H1 (cell line): ENCODE data around the gene AK8. TPM values are rescaled to one million over a fixed set of nuclear protein-coding genes. Genes with fewer than 3 reads are reported as not detected.

Experiments
- CTCF ChIA-PET: fragments of 300-600 bp; sonication (Branson Sonifier 250); formaldehyde crosslinking; loops from one replicate; lab custom pipeline; 2021; ENCODE audit not compliant: partially characterized antibody; lab: Charles Lee
- POLR2A ChIA-PET: fragments of 300-600 bp; sonication (Branson Sonifier 250); formaldehyde crosslinking; loops from one replicate; lab custom pipeline; 2021; ENCODE audit warnings: inconsistent platforms; ENCODE audit not compliant: partially characterized antibody; lab: Charles Lee
- DNase-seq, 2 experiments: peaks; one replicate each; pipeline versions ENCODE4 v3.0.0 to v3.0.0-alpha.2; 2010 to 2022; ENCODE audit warnings: low spot score in 2 of 2, low read depth in 1 of 2, mixed read lengths in 1 of 2
- FAIRE-seq: peaks from 2 replicates; lab custom pipeline; 2011; peaks lifted over from hg19 to GRCh38; lab: Jason Lieb, UNC
- H2AFZ ChIP-seq: 2 replicates; pipeline ENCODE4 v1.8.1; 2012; ENCODE audit warnings: low read length, inconsistent platforms
- H2AK5ac ChIP-seq: 2 replicates; pipeline ENCODE4 v1.6.1; 2013; ENCODE audit warnings: low read depth, low read length
- H2BK120ac ChIP-seq: replicated peaks from 2 replicates; pipeline ENCODE3; 2013; ENCODE audit warnings: low read depth, low read length, inconsistent platforms
- H2BK12ac ChIP-seq: 2 replicates; pipeline ENCODE4 v1.6.1; 2013; ENCODE audit warnings: low read depth, low read length
- H2BK15ac ChIP-seq: 2 replicates; pipeline ENCODE4 v1.6.1; 2013; ENCODE audit warnings: low read length
- H2BK20ac ChIP-seq: 2 replicates; pipeline ENCODE4 v1.6.1; 2013; ENCODE audit warnings: low read length
- H2BK5ac ChIP-seq: 2 replicates; pipeline ENCODE4 v1.6.1; 2013; ENCODE audit warnings: low read depth, low read length
- H3K14ac ChIP-seq: 2 replicates; pipeline ENCODE4 v1.6.1; 2013; ENCODE audit warnings: inconsistent platforms; ENCODE audit not compliant: insufficient read length
- H3K18ac ChIP-seq: 2 replicates; pipeline ENCODE4 v1.6.1; 2013; ENCODE audit warnings: low read length; ENCODE audit errors: extremely low read depth
- H3K23ac ChIP-seq: 2 replicates; pipeline ENCODE4 v1.6.1; 2013; ENCODE audit warnings: inconsistent platforms; ENCODE audit not compliant: insufficient read length
- H3K23me2 ChIP-seq: 2 replicates; pipeline ENCODE4 v1.6.1; 2013; ENCODE audit warnings: low read depth, low read length
- H3K27ac ChIP-seq: 2 replicates; pipeline ENCODE4 v1.6.1; 2011; ENCODE audit warnings: low read depth, low read length, inconsistent platforms
- H3K27me3 ChIP-seq, 4 experiments: replicated peaks in 1 of 4; 1 replicate in 1 of 4; 2 replicates in 3 of 4; pipeline versions ENCODE4 v1.6.1 to v1.8.1; 2011 to 2013; ENCODE audit warnings: low read length in 3 of 4, mild to moderate bottlenecking in 3 of 4, inconsistent platforms in 2 of 4, mixed read lengths in 2 of 4, moderate library complexity in 1 of 4; ENCODE audit not compliant: control insufficient read depth in 3 of 4, insufficient read depth in 3 of 4; ENCODE audit errors: extremely low read depth in 1 of 4
- H3K36me3 ChIP-seq, 4 experiments: 2 replicates each; pipeline versions ENCODE4 v1.6.1 to v1.8.1; 2011 to 2013; ENCODE audit warnings: mild to moderate bottlenecking in 4 of 4, low read length in 3 of 4, moderate library complexity in 2 of 4, control low read depth in 1 of 4, inconsistent platforms in 1 of 4; ENCODE audit not compliant: insufficient read depth in 4 of 4, control insufficient read depth in 2 of 4
- H3K4ac ChIP-seq: replicated peaks from 2 replicates; pipeline ENCODE3; 2013; ENCODE audit warnings: low read length, low read depth, mixed read lengths, inconsistent platforms; ENCODE audit not compliant: insufficient read length
- H3K4me1 ChIP-seq, 4 experiments: replicated peaks in 1 of 4; 1 replicate in 1 of 4; 2 replicates in 3 of 4; pipeline versions ENCODE4 v1.6.1 to v1.8.1; 2011 to 2013; ENCODE audit warnings: low read length in 3 of 4, inconsistent platforms in 2 of 4, mixed read lengths in 1 of 4; ENCODE audit not compliant: insufficient read depth in 4 of 4, control insufficient read depth in 3 of 4
- H3K4me2 ChIP-seq, 2 experiments: 2 replicates each; pipeline versions ENCODE4 v1.6.1 to v1.8.1; 2011 to 2013; ENCODE audit warnings: low read depth in 2 of 2, low read length in 2 of 2, control low read depth in 1 of 2, inconsistent platforms in 1 of 2, mild to moderate bottlenecking in 1 of 2; ENCODE audit not compliant: insufficient read depth in 1 of 2
- H3K4me3 ChIP-seq, 4 experiments: fragments of 200-600, 300-600 bp in 1 of 4; sonication (generic), shearing (Covaris generic), sonication (Bioruptor Twin) in 1 of 4; 2 replicates each; pipeline versions ENCODE4 v1.5.1 to v1.8.1; 2011 to 2016; ENCODE audit warnings: low read length in 4 of 4, low read depth in 3 of 4, control low read depth in 2 of 4, inconsistent platforms in 2 of 4, mild to moderate bottlenecking in 2 of 4, mixed read lengths in 1 of 4, moderate library complexity in 1 of 4; ENCODE audit not compliant: insufficient read depth in 2 of 4; ENCODE audit errors: extremely low read depth in 1 of 4
- H3K56ac ChIP-seq: replicated peaks from 2 replicates; pipeline ENCODE3; 2013; ENCODE audit warnings: low read depth, mild to moderate bottlenecking, mixed read lengths, low read length, inconsistent platforms; ENCODE audit not compliant: insufficient read length
- H3K79me1 ChIP-seq: 2 replicates; pipeline ENCODE4 v1.6.1; 2013; ENCODE audit warnings: low read depth, low read length, control low read depth
- H3K79me2 ChIP-seq, 2 experiments: 2 replicates each; pipeline versions ENCODE4 v1.6.1 to v1.8.1; 2012 to 2013; ENCODE audit warnings: low read length in 2 of 2, mild to moderate bottlenecking in 2 of 2, inconsistent platforms in 1 of 2; ENCODE audit not compliant: insufficient read depth in 2 of 2, control insufficient read depth in 1 of 2
- H3K9ac ChIP-seq, 4 experiments: replicated peaks in 1 of 4; 1 replicate in 1 of 4; 2 replicates in 3 of 4; pipeline versions ENCODE4 v1.6.1 to v1.8.1; 2011 to 2013; ENCODE audit warnings: low read depth in 3 of 4, low read length in 3 of 4, control low read depth in 2 of 4, mild to moderate bottlenecking in 2 of 4, moderate library complexity in 2 of 4, inconsistent platforms in 1 of 4; ENCODE audit errors: extremely low read depth in 1 of 4
- H3K9me3 ChIP-seq, 2 experiments: 2 replicates each; pipeline versions ENCODE4 v1.6.1 to v1.8.1; 2012 to 2013; ENCODE audit warnings: mild to moderate bottlenecking in 2 of 2, moderate library complexity in 2 of 2, control low read depth in 1 of 2, inconsistent platforms in 1 of 2, low read depth in 1 of 2, low read length in 1 of 2, mixed read lengths in 1 of 2; ENCODE audit not compliant: insufficient read depth in 2 of 2
- H4K20me1 ChIP-seq, 2 experiments: replicated peaks in 1 of 2; 2 replicates each; pipeline versions ENCODE3 to v1.8.1; 2011 to 2013; ENCODE audit warnings: inconsistent platforms in 2 of 2, low read length in 2 of 2, mild to moderate bottlenecking in 1 of 2; ENCODE audit not compliant: insufficient read depth in 2 of 2, control insufficient read depth in 1 of 2
- H4K5ac ChIP-seq: 2 replicates; pipeline ENCODE4 v1.6.1; 2013; ENCODE audit warnings: low read length, low read depth, mixed read lengths, inconsistent platforms; ENCODE audit not compliant: insufficient read length
- H4K8ac ChIP-seq: 2 replicates; pipeline ENCODE4 v1.8.0; 2013; ENCODE audit warnings: mild to moderate bottlenecking, moderate library complexity, low read length, inconsistent platforms; ENCODE audit not compliant: insufficient read depth; ENCODE audit errors: extremely low read depth
- H4K91ac ChIP-seq: replicated peaks from 2 replicates; pipeline ENCODE3; 2013; ENCODE audit warnings: low read length, mixed read lengths, inconsistent platforms; ENCODE audit not compliant: insufficient read length
- CTBP2 ChIP-seq: IDR thresholded peaks from 2 replicates; pipeline ENCODE4 v1.7.0; 2011; ENCODE audit warnings: borderline replicate concordance, mild to moderate bottlenecking, moderate library complexity, mixed read lengths, low read length; ENCODE audit not compliant: insufficient read depth, insufficient read length
- HDAC2 ChIP-seq, 2 experiments: fragments of 300-600 bp in 1 of 2; sonication (generic) in 1 of 2; IDR thresholded peaks; 2 replicates each; pipeline ENCODE4 v1.6.1; 2011 to 2012; ENCODE audit warnings: low read depth in 2 of 2, low read length in 2 of 2, mild to moderate bottlenecking in 2 of 2, moderate library complexity in 2 of 2, borderline replicate concordance in 1 of 2, inconsistent platforms in 1 of 2
- PHF8 ChIP-seq: fragments of 200-600 bp; sonication (generic); conservative IDR thresholded peaks from 2 replicates; pipeline ENCODE4 v1.7.1; 2012; ENCODE audit warnings: low read depth, mild to moderate bottlenecking, inconsistent platforms, low read length, moderate library complexity
- TEAD4 ChIP-seq: IDR thresholded peaks from 2 replicates; pipeline ENCODE4 v1.6.1; 2012; ENCODE audit warnings: low read depth, low read length, inconsistent platforms, mixed read lengths
- YY1 ChIP-seq: IDR thresholded peaks from 2 replicates; pipeline ENCODE4 v1.6.1; 2011; ENCODE audit warnings: low read depth, mild to moderate bottlenecking, low read length
- WGBS, 2 experiments: shearing (Covaris generic) in 1 of 2; methylation state at CpG; one replicate each; pipeline versions ENCODE4 v1.1.6 to v1.1.7; 2013 to 2015; ENCODE audit warnings: low lambda C conversion rate in 2 of 2, mixed read lengths in 2 of 2, inconsistent platforms in 1 of 2, low coverage in 1 of 2, missing lambda C conversion rate in 1 of 2; ENCODE audit not compliant: insufficient replicate concordance in 2 of 2, insufficient coverage in 1 of 2, insufficient read length in 1 of 2; ENCODE audit errors: extremely low coverage in 1 of 2, missing lambda C conversion rate in 1 of 2; 5-methylcytosine and 5-hydroxymethylcytosine counted together
- polyA plus RNA-seq, 7 experiments: library from polyadenylated mRNA; depleted of rRNA in 3 of 7; stranded (reverse) in 5 of 7; unstranded in 2 of 7; fragments of >200 nt in 5 of 7; fragments of 200-250 nt in 2 of 7; gene quantifications; 1 replicate in 5 of 7; 2 replicates in 1 of 7; 4 replicates in 1 of 7; pipeline versions ENCODE4 v1.2.1 to v1.2.3, GENCODE V29; 2011 to 2013; ENCODE audit warnings: missing spikeins in 2 of 7, mixed read lengths in 2 of 7
- total RNA-seq: library from RNA; stranded (reverse); fragmentation: NEBNext Ultra II Directional; extraction: Animal tissue kit (Norgen Biotek cat#: 25700); gene quantifications from 2 replicates; pipeline ENCODE4 v1.2.1, GENCODE V29; 2021

AK8 gene
- total and polyA plus RNA-seq, 2 of the 8 experiments (the other 6 are each of a cell fraction or from before 2014, with no cell fraction given) = 0.35 to 0.48 TPM

DNA sequence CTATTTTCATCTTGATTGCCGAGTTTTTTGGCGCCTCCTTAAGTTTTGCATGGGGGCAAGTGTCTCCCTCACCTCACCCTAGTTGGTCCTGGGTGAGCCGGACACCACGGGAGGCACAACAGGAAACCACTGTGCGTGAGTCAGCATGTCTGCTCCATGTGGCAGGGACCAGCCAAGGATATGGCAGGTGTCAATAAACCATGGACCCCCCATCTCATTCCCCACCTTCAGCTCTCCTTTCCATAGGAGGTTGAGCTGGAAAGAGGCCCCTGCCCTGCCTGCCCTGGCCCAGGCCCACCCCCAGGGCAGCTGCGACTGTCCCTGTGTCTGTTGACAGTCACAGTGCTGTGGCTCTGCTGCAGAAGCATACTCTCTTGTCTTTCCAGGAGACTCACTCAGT lies 3.7 kb upstream of the AK8 start:
- no peak for TF ChIP-seq TEAD4
- TF ChIP-seq HDAC2 (IDR thresholded peaks at IDR 0.05; ENCODE audit: borderline replicate concordance in 1 of 2, low read depth in 2 of 2, low read length in 2 of 2) = no peak
- TF ChIP-seq YY1 = no peak
- no peak for TF ChIP-seq CTBP2
- no peak for TF ChIP-seq PHF8
- TF ChIP-seq, all 59 proteins: peak for 0
- H2BK120ac ChIP-seq = no peak overlapping the region
- no peak overlapping the region for H4K8ac ChIP-seq
- no peak overlapping the region for H3K4ac ChIP-seq
- H3K23me2 ChIP-seq = peaks cover 7% of the 10 kb centered on the region; the same call in 1 of the 2 replicates
- H3K36me3 ChIP-seq = no peaks in the 10 kb centered on the region
- H2BK5ac ChIP-seq = no peak overlapping the region
- H3K79me1 ChIP-seq = no peaks in the 10 kb centered on the region
- no peak overlapping the region for H3K4me2 ChIP-seq
- H3K9ac ChIP-seq = no peak overlapping the region
- no peak for FAIRE-seq
- no peak overlapping the region for H2BK12ac ChIP-seq
- H4K91ac ChIP-seq = no peak overlapping the region
- POLR2A ChIA-PET = no interaction called here
- H3K79me2 ChIP-seq = no peaks in the 10 kb centered on the region
- no peak overlapping the region for H2BK15ac ChIP-seq
- no peak overlapping the region for H2AFZ ChIP-seq
- no peak for DNase-seq
- no peak overlapping the region for H3K27ac ChIP-seq
- H3K23ac ChIP-seq = no peak overlapping the region
- H4K5ac ChIP-seq = no peak overlapping the region
- CTCF ChIA-PET = interaction anchor here (0.9 to 15.0 kb wide), 4 partner anchors 9 to 33 kb away, joined by 3 to 115 read pairs (median 5); no protein-coding TSS in a partner anchor
- H2AK5ac ChIP-seq = no peak overlapping the region
- no peaks in the 10 kb centered on the region for H4K20me1 ChIP-seq
- WGBS, 2 experiments = 93% methylated on average over 6 of the region's 6 CpGs; no CpG with 5 or more reads in 1 of the 2 experiments
- peaks cover 0 to 6% (median 0%) of the 10 kb centered on the region in 4 experiments; a peak in 2 of 7 replicates for H3K4me1 ChIP-seq
- no peak overlapping the region for H3K18ac ChIP-seq
- no peak overlapping the region for H3K4me3 ChIP-seq
- H3K9me3 ChIP-seq = no peaks in the 10 kb centered on the region
- no peak overlapping the region for H3K56ac ChIP-seq
- H2BK20ac ChIP-seq = no peak overlapping the region
- peaks cover 0 to 12% (median 9%) of the 10 kb centered on the region in 4 experiments; a peak in 6 of 7 replicates for H3K27me3 ChIP-seq
- H3K14ac ChIP-seq = no peak overlapping the region
